Neural cell (in vitro differentiated cells): ENCODE measurements around the gene HDLBP.

ENCODE experiments used
- EZH2 ChIP-seq: fragments of 200-600, 300-800 bp; shearing (Covaris generic), sonication (generic); IDR thresholded peaks from 2 replicates; pipeline ENCODE4 v1.6.1; 2014; ENCODE audit warnings: antibody characterized with exemption, low read length, borderline replicate concordance, mild to moderate bottlenecking; ENCODE audit not compliant: insufficient read depth, poor library complexity, severe bottlenecking
- RAD21 ChIP-seq: fragments of 450-650 bp; conservative IDR thresholded peaks from 2 replicates; pipeline ENCODE4 v1.6.1; 2014; ENCODE audit warnings: antibody characterized with exemption, mild to moderate bottlenecking, moderate library complexity
- TF ChIP-seq, protein P1 (sequence below): fragments of 450-650 bp; IDR thresholded peaks from 2 replicates; pipeline ENCODE4 v1.5.1; 2014; ENCODE audit warnings: antibody characterized with exemption, mild to moderate bottlenecking, moderate library complexity; ENCODE audit not compliant: poor library complexity, severe bottlenecking

DNA sequence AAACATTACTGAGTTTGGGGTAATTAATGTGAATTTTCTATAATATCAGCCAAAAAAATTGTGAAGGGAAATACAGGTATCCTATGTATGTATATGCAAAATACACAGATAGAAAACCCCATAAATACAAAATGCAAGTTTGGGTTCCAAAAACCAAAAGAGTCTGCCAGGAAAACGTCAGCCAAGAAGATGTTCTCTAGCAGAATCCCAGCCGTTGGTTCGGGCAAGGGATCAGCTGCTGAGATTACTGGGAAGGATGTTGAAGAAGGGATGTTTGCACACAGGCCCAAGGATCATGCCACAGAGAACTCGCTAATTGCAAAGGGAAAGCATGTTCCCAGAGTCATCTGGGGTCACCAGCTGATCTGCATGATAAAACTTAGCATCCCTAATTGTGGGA lies 136.5 kb downstream of the HDLBP start:
- TF ChIP-seq RAD21 (no peak), EZH2 (no peak)
- TF ChIP-seq, protein P1, sequence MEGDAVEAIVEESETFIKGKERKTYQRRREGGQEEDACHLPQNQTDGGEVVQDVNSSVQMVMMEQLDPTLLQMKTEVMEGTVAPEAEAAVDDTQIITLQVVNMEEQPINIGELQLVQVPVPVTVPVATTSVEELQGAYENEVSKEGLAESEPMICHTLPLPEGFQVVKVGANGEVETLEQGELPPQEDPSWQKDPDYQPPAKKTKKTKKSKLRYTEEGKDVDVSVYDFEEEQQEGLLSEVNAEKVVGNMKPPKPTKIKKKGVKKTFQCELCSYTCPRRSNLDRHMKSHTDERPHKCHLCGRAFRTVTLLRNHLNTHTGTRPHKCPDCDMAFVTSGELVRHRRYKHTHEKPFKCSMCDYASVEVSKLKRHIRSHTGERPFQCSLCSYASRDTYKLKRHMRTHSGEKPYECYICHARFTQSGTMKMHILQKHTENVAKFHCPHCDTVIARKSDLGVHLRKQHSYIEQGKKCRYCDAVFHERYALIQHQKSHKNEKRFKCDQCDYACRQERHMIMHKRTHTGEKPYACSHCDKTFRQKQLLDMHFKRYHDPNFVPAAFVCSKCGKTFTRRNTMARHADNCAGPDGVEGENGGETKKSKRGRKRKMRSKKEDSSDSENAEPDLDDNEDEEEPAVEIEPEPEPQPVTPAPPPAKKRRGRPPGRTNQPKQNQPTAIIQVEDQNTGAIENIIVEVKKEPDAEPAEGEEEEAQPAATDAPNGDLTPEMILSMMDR, result no peak
